GM19455 (cell line): Measurements from ENCODE around the gene TUBA4B.
A peak's percentile ranks its signal among the peaks of the same experiment; 100 is the strongest.

Source experiments
- ATAC-seq: cut with Tn5 transposase; IDR thresholded peaks from one replicate; pipeline ENCODE4 v1.9.1; 2021; ENCODE audit not compliant: unreplicated experiment

TUBA4B gene

GRCh38 chr2:219252900-219253752 lies at the start of gene TUBA4B:
Gene TUBA4B (plus strand): TSS chr2:219253243. CDS start chr2:219253408, 165 bp downstream.
- ATAC-seq = peak; percentile 28

GRCh38 chr2:219204425-219205164 lies 48.4 kb upstream of the TUBA4B start:
- ATAC-seq = no peak

- ATAC-seq = no peak
Observed at GRCh38 chr2:219205165-219205538, 47.9 kb upstream of the TUBA4B start.

GRCh38 chr2:219205981-219206327 lies 47.1 kb upstream of the TUBA4B start:
- no peak for ATAC-seq

- peak; percentile 96 for ATAC-seq
Observed at GRCh38 chr2:219206328-219207133, 46.5 kb upstream of the TUBA4B start, which contains the start of gene ZFAND2B. Gene ZFAND2B (plus strand): TSS chr2:219206782. CDS start chr2:219206988, 206 bp downstream.

- no peak for ATAC-seq
Observed at GRCh38 chr2:219207134-219207883, 45.7 kb upstream of the TUBA4B start.

GRCh38 chr2:219207884-219208740 lies 44.9 kb upstream of the TUBA4B start:
- ATAC-seq = no peak

- ATAC-seq = no peak
Observed at GRCh38 chr2:219209236-219210195, 43.5 kb upstream of the TUBA4B start.

- ATAC-seq = no peak
Observed at GRCh38 chr2:219210196-219210885, 42.7 kb upstream of the TUBA4B start.

- ATAC-seq = no peak
Observed at GRCh38 chr2:219210886-219211362, 42.1 kb upstream of the TUBA4B start.

- no peak for ATAC-seq
Observed at GRCh38 chr2:219213026-219213415, 40.0 kb upstream of the TUBA4B start.

- ATAC-seq = no peak
Observed at GRCh38 chr2:219213486-219214071, 39.5 kb upstream of the TUBA4B start.

- ATAC-seq = no peak
Observed at GRCh38 chr2:219214141-219214540, 38.9 kb upstream of the TUBA4B start.

- no peak for ATAC-seq
Observed at GRCh38 chr2:219214786-219215185, 38.3 kb upstream of the TUBA4B start.

- no peak for ATAC-seq
Observed at GRCh38 chr2:219215871-219216534, 37.0 kb upstream of the TUBA4B start.

GRCh38 chr2:219216535-219216915 lies 36.5 kb upstream of the TUBA4B start:
- no peak for ATAC-seq

GRCh38 chr2:219218217-219218731 lies 34.8 kb upstream of the TUBA4B start:
- ATAC-seq = peak; percentile 39
